ENCODE results near the gene ARL3.

The ARL3 gene

DNA sequence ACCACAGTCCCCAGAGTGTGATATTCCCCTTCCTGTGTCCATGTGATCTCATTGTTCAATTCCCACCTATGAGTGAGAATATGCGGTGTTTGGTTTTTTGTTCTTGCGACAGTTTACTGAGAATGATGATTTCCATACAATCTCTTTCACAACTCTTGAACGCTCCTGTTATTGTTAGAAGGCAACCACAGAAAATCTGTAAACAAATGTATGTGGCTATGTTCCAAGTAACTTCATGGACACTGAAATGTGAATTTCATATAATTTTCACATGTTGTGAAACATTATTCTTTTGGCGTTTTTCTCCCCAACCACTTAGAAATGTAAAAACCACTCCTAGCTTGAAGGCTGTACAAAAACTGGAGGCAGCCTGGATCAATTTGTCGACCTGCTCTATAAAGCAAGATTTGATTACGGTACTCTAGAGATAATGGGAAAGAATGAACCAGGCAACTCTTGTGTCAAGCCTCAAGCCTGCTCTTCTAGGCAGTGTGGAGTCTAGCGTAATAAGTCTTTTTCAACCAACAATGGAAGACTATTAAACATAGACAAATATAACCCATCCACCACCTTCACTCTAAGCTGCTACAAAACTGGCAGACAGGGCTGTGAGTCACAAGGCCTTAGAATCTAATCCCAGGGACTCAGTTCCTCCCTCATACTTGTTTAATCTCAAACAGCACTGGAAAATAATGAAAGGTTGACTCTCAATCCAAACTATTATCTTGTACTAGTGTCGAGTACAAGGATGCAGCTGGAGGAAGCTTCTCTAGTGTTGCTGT, 22.7 kb downstream of the ARL3 start:
- TF ChIP-seq CTCF (IDR thresholded peaks at IDR 0.05; ENCODE audit: low read depth, low read length), result no peak
- H3K4me3 ChIP-seq (replicated peaks in 1 of 2; ENCODE audit: low read depth in 2 of 2, low read length in 2 of 2), result no peak overlapping the region
- peak; percentile 64 to 77 for DNase-seq (ENCODE audit: low read depth in 2 of 2)

- DNase-seq (ENCODE audit: low read depth in 2 of 2), result no peak
- no peak for TF ChIP-seq CTCF (IDR thresholded peaks at IDR 0.05; ENCODE audit: low read depth, low read length)
- no peak overlapping the region for H3K4me3 ChIP-seq (replicated peaks in 1 of 2; ENCODE audit: low read depth in 2 of 2, low read length in 2 of 2)
Measured at GRCh38 chr10:102683736-102684135, 30.5 kb downstream of the ARL3 start.

- DNase-seq (ENCODE audit: low read depth in 2 of 2), result no peak
- TF ChIP-seq CTCF (IDR thresholded peaks at IDR 0.05; ENCODE audit: low read depth, low read length), result no peak
- H3K4me3 ChIP-seq (replicated peaks in 1 of 2; ENCODE audit: low read depth in 2 of 2, low read length in 2 of 2), result no peak overlapping the region
Measured at GRCh38 chr10:102682981-102683380, 31.2 kb downstream of the ARL3 start.

GRCh38 chr10:102682416-102682815, 31.8 kb downstream of the ARL3 start:
- no peak for DNase-seq (ENCODE audit: low read depth in 2 of 2)
- TF ChIP-seq CTCF (IDR thresholded peaks at IDR 0.05; ENCODE audit: low read depth, low read length), result no peak
- H3K4me3 ChIP-seq (replicated peaks in 1 of 2; ENCODE audit: low read depth in 2 of 2, low read length in 2 of 2), result no peak overlapping the region

DNA sequence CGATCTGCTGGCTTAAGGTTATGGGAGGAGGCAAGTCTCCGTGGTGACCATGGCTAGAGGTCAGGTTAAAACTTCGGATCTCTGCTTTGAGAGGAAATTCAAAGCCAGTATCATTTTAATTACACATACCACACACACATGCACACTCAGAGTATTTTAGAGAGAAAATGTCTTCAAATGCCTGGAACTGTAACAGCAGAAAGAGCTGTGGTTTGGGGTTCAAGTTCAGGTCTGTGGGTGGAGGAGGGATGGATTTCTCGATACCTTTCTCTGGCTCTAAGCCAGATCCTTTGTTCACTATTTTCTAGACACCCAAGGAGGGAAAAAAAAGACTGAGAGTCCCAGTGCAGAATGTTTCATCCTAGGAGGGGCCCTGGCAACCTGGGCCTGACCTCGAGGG, 32.5 kb downstream of the ARL3 start:
- no peak overlapping the region for H3K4me3 ChIP-seq (replicated peaks in 1 of 2; ENCODE audit: low read depth in 2 of 2, low read length in 2 of 2)
- DNase-seq (ENCODE audit: low read depth in 2 of 2), result no peak
- TF ChIP-seq CTCF (IDR thresholded peaks at IDR 0.05; ENCODE audit: low read depth, low read length), result no peak

GRCh38 chr10:102679596-102679995, 34.6 kb downstream of the ARL3 start:
- no peak overlapping the region for H3K4me3 ChIP-seq (replicated peaks in 1 of 2; ENCODE audit: low read depth in 2 of 2, low read length in 2 of 2)
- TF ChIP-seq CTCF (IDR thresholded peaks at IDR 0.05; ENCODE audit: low read depth, low read length), result no peak
- no peak for DNase-seq (ENCODE audit: low read depth in 2 of 2)

GRCh38 chr10:102678842-102679289, 35.3 kb downstream of the ARL3 start:
- DNase-seq (ENCODE audit: low read depth in 2 of 2), result peak; percentile 59 to 70
- no peak overlapping the region for H3K4me3 ChIP-seq (replicated peaks in 1 of 2; ENCODE audit: low read depth in 2 of 2, low read length in 2 of 2)
- peak; percentile 85 for TF ChIP-seq CTCF (IDR thresholded peaks at IDR 0.05; ENCODE audit: low read depth, low read length)

Data from cardiac fibroblast (primary cell).